IMR-90 (cell line): ENCODE results near the gene CREBBP. TPM values are rescaled to one million over a fixed set of nuclear protein-coding genes. Genes with fewer than 3 reads are reported as not detected.

Source experiments
- ATAC-seq: fragments of 200-7000 bp; cut with Tn5 transposase; 2 replicates; pipeline ENCODE4 v1.9.1; 2020; ENCODE audit warnings: low read depth, mild to moderate bottlenecking, moderate library complexity
- BruUV-seq: library from RNA; stranded (reverse); fragments of 400-500 nt; replicated peaks from 2 replicates; lab custom pipeline; 2021; lab: Mats Ljungman, UMichigan
- CTCF ChIA-PET: fragments of 300-600 bp; formaldehyde crosslinking; extraction: SDS; loops from one replicate; lab custom pipeline; 2021; ENCODE audit warnings: antibody characterized with exemption; lab: Yijun Ruan, JAX
- POLR2A ChIA-PET: fragments of 300-600 bp; sonication (Branson Sonifier 250); formaldehyde crosslinking; loops from one replicate; lab custom pipeline; 2022; ENCODE audit warnings: antibody characterized with exemption; ENCODE audit not compliant: unreplicated experiment; lab: Charles Lee
- DNase-seq: peaks from one replicate; pipeline ENCODE4 v3.0.0; 2013
- H2AFZ ChIP-seq: replicated peaks from 2 replicates; pipeline ENCODE3; 2013; ENCODE audit warnings: low read length, mild to moderate bottlenecking; ENCODE audit not compliant: poor library complexity
- H2AK5ac ChIP-seq: 2 replicates; pipeline ENCODE4 v1.6.1; 2013; ENCODE audit warnings: low read depth, low read length, inconsistent platforms
- H2AK9ac ChIP-seq: replicated peaks from 2 replicates; pipeline ENCODE3; 2013; ENCODE audit warnings: mild to moderate bottlenecking, low read depth, low read length, moderate library complexity; ENCODE audit not compliant: poor library complexity
- H2BK120ac ChIP-seq: 2 replicates; pipeline ENCODE4 v1.6.1; 2013; ENCODE audit warnings: low read depth, low read length, inconsistent platforms
- H2BK15ac ChIP-seq: 3 replicates; pipeline ENCODE4 v1.6.1; 2013; ENCODE audit warnings: low read depth, low read length, inconsistent platforms
- H2BK20ac ChIP-seq: 2 replicates; pipeline ENCODE4 v1.6.1; 2013; ENCODE audit warnings: low read depth, mild to moderate bottlenecking, inconsistent platforms, low read length, moderate library complexity
- H2BK5ac ChIP-seq: 2 replicates; pipeline ENCODE4 v1.6.1; 2013; ENCODE audit warnings: mild to moderate bottlenecking, low read depth, low read length, inconsistent platforms; ENCODE audit not compliant: poor library complexity, severe bottlenecking
- H3K14ac ChIP-seq: replicated peaks from 2 replicates; pipeline ENCODE4 v1.6.1; 2013; ENCODE audit warnings: low read depth, low read length, inconsistent platforms
- H3K18ac ChIP-seq: 2 replicates; pipeline ENCODE4 v1.6.1; 2013; ENCODE audit warnings: low read depth, low read length, control low read depth
- H3K23ac ChIP-seq: 2 replicates; pipeline ENCODE4 v1.6.1; 2013; ENCODE audit warnings: low read depth, low read length, inconsistent platforms
- H3K27ac ChIP-seq: 2 replicates; pipeline ENCODE4 v1.5.1; 2013; ENCODE audit warnings: mild to moderate bottlenecking, control low read depth, low read length; ENCODE audit not compliant: insufficient read depth
- H3K27me3 ChIP-seq: 2 replicates; pipeline ENCODE4 v1.6.1; 2013; ENCODE audit warnings: low read length; ENCODE audit not compliant: control insufficient read depth, insufficient read depth
- H3K36me3 ChIP-seq: 2 replicates; pipeline ENCODE4 v1.6.1; 2013; ENCODE audit warnings: low read length, mixed read lengths; ENCODE audit not compliant: control insufficient read depth, insufficient read depth
- H3K4ac ChIP-seq: 2 replicates; pipeline ENCODE4 v1.6.1; 2013; ENCODE audit warnings: low read depth, low read length, inconsistent platforms
- H3K4me1 ChIP-seq: 2 replicates; pipeline ENCODE4 v1.6.1; 2013; ENCODE audit warnings: low read length, mixed read lengths; ENCODE audit not compliant: control insufficient read depth, insufficient read depth
- H3K4me2 ChIP-seq: 2 replicates; pipeline ENCODE4 v1.6.1; 2013; ENCODE audit warnings: low read depth, mild to moderate bottlenecking, control low read depth, low read length, moderate library complexity
- H3K4me3 ChIP-seq: 2 replicates; pipeline ENCODE4 v1.5.1; 2013; ENCODE audit warnings: low read depth, mild to moderate bottlenecking, control low read depth, low read length, moderate library complexity; ENCODE audit not compliant: insufficient read depth
- H3K56ac ChIP-seq: 2 replicates; pipeline ENCODE4 v1.6.1; 2013; ENCODE audit warnings: low read length, inconsistent platforms; ENCODE audit not compliant: insufficient read depth; ENCODE audit errors: extremely low read depth
- H3K79me1 ChIP-seq, 2 experiments: 2 replicates each; pipeline ENCODE4 v1.6.1; 2013; ENCODE audit warnings: low read length in 2 of 2, inconsistent platforms in 1 of 2, low read depth in 1 of 2
- H3K9ac ChIP-seq: 2 replicates; pipeline ENCODE4 v1.6.1; 2013; ENCODE audit warnings: low read depth, low read length, control low read depth
- H3K9me1 ChIP-seq: 2 replicates; pipeline ENCODE4 v1.6.1; 2013; ENCODE audit warnings: low read length, inconsistent platforms; ENCODE audit not compliant: insufficient read depth
- H3K9me3 ChIP-seq: 2 replicates; pipeline ENCODE4 v1.6.1; 2013; ENCODE audit warnings: low read length; ENCODE audit not compliant: control insufficient read depth, insufficient read depth
- H4K20me1 ChIP-seq: 2 replicates; pipeline ENCODE4 v1.6.1; 2013; ENCODE audit warnings: low read length, inconsistent platforms; ENCODE audit not compliant: insufficient read depth
- H4K5ac ChIP-seq: 2 replicates; pipeline ENCODE4 v1.6.1; 2013; ENCODE audit warnings: mild to moderate bottlenecking, low read depth, low read length, control low read depth
- H4K8ac ChIP-seq, 2 experiments: 2 replicates each; pipeline ENCODE4 v1.6.1; 2013; ENCODE audit warnings: low read depth in 2 of 2, low read length in 2 of 2, control low read depth in 1 of 2, inconsistent platforms in 1 of 2
- H4K91ac ChIP-seq: 2 replicates; pipeline ENCODE4 v1.6.1; 2013; ENCODE audit warnings: low read depth, low read length, inconsistent platforms; ENCODE audit not compliant: insufficient read depth
- BHLHE40 ChIP-seq: fragments of 150-350 bp; IDR thresholded peaks from 2 replicates; pipeline ENCODE4 v1.6.1; 2016; ENCODE audit warnings: mild to moderate bottlenecking, low read depth, low read length
- CEBPB ChIP-seq: IDR thresholded peaks from 2 replicates; pipeline ENCODE4 v1.6.1; 2012; ENCODE audit warnings: low read depth, low read length, improper control_type of control experiment
- CHD1 ChIP-seq: IDR thresholded peaks from 2 replicates; pipeline ENCODE4 v1.6.1; 2012; ENCODE audit warnings: low read depth, low read length, improper control_type of control experiment
- ELK1 ChIP-seq: fragments of 150-350 bp; IDR thresholded peaks from 2 replicates; pipeline ENCODE4 v1.6.1; 2016; ENCODE audit warnings: low read depth, mild to moderate bottlenecking, low read length, moderate library complexity, borderline replicate concordance
- FOS ChIP-seq: fragments of 150-350 bp; IDR thresholded peaks from 2 replicates; pipeline ENCODE4 v1.6.1; 2016; ENCODE audit warnings: low read depth, low read length
- MAFK ChIP-seq: IDR thresholded peaks from 2 replicates; pipeline ENCODE4 v1.6.1; 2012; ENCODE audit warnings: low read depth, low read length, improper control_type of control experiment
- MAZ ChIP-seq: IDR thresholded peaks from 2 replicates; pipeline ENCODE4 v1.6.1; 2012; ENCODE audit warnings: low read depth, mild to moderate bottlenecking, low read length, improper control_type of control experiment, moderate library complexity, borderline replicate concordance
- MXI1 ChIP-seq: IDR thresholded peaks from 2 replicates; pipeline ENCODE4 v1.6.1; 2012; ENCODE audit warnings: low read depth, mild to moderate bottlenecking, low read length, moderate library complexity, borderline replicate concordance
- NFE2L2 ChIP-seq: fragments of 150-350 bp; IDR thresholded peaks from 2 replicates; pipeline ENCODE4 v1.6.1; 2016; ENCODE audit warnings: low read depth, mild to moderate bottlenecking, low read length
- POLR2A ChIP-seq: IDR thresholded peaks from 2 replicates; pipeline ENCODE4 v1.6.1; 2012; ENCODE audit warnings: mild to moderate bottlenecking, low read depth, low read length
- RAD21 ChIP-seq: IDR thresholded peaks from 2 replicates; pipeline ENCODE4 v1.6.1; 2012; ENCODE audit warnings: low read length, improper control_type of control experiment
- RCOR1 ChIP-seq: IDR thresholded peaks from 2 replicates; pipeline ENCODE4 v1.6.1; 2012; ENCODE audit warnings: mild to moderate bottlenecking, low read length, improper control_type of control experiment; ENCODE audit not compliant: insufficient replicate concordance
- RFX5 ChIP-seq: IDR thresholded peaks from 2 replicates; pipeline ENCODE4 v1.8.0; 2012; ENCODE audit warnings: low read depth, mild to moderate bottlenecking, low read length, moderate library complexity
- WGBS, 2 experiments: methylation state at CpG; one replicate each; pipeline versions ENCODE4 v1.1.5 to v1.1.7; 2013; ENCODE audit warnings: missing lambda C conversion rate in 2 of 2; ENCODE audit not compliant: insufficient read length in 1 of 2; ENCODE audit errors: extremely low coverage in 2 of 2; 5-methylcytosine and 5-hydroxymethylcytosine counted together
- dilution Hi-C: fragments of 300-500 bp; cut with HindIII; formaldehyde crosslinking; loops from one replicate; pipeline ENCODE4 v1.14.3; 2018; ENCODE audit warnings: low sequenced_read_pairs; ENCODE audit not compliant: unreplicated experiment
- in situ Hi-C: fragments of 300-500 bp; cut with MboI; formaldehyde crosslinking; loops from 3 replicates; pipeline ENCODE4 v1.14.3; 2019; ENCODE audit warnings: low sequenced_read_pairs, inconsistent platforms, mixed read lengths
- intact Hi-C: fragments of 100-400 bp; cut with micrococcal nuclease; formaldehyde crosslinking; loops from 2 replicates; pipeline ENCODE4 v1.10.0; 2022
- polyA plus RNA-seq, 3 experiments: library from polyadenylated mRNA; depleted of rRNA; stranded (reverse); fragments of >200 nt; gene quantifications; 2 replicates each; pipeline ENCODE4 v1.2.3, GENCODE V29; 2012; ENCODE audit warnings: low replicate concordance in 1 of 3
- total RNA-seq: library from RNA; depleted of rRNA; stranded (reverse); fragments of >200 nt; gene quantifications from 2 replicates; pipeline ENCODE4 v1.2.3, GENCODE V29; 2012
- TF ChIP-seq, protein P1 (sequence below): conservative IDR thresholded peaks from 2 replicates; pipeline ENCODE4 v1.5.1; 2012; ENCODE audit warnings: mild to moderate bottlenecking, low read depth, low read length, improper control_type of control experiment
- TF ChIP-seq, protein P2 (sequence below): fragments of 150-350 bp; IDR thresholded peaks from 2 replicates; pipeline ENCODE4 v1.6.1; 2017; ENCODE audit warnings: mild to moderate bottlenecking, antibody characterized with exemption, low read length, low read depth

CREBBP gene
- total and polyA plus RNA-seq, 2 of the 4 experiments (the other 2 are of a cell fraction), result 7.3 to 12.5 TPM

GRCh38 chr16:3745751-3746355 is 134.7 kb downstream of the CREBBP start:
- no peak overlapping the region for H2AFZ ChIP-seq
- peaks cover 60% of the 10 kb centered on the region for H3K36me3 ChIP-seq
- peak; percentile 70 for DNase-seq
- H3K4me3 ChIP-seq, result no peak overlapping the region
- H2BK15ac ChIP-seq, result no peak overlapping the region
- ATAC-seq, result peak; percentile 70
- no peak overlapping the region for H3K56ac ChIP-seq
- ChIA-PET POLR2A (no interaction called here), CTCF (no interaction called here)
- TF ChIP-seq ELK1, result no peak
- TF ChIP-seq CHD1, result no peak
- TF ChIP-seq POLR2A, result no peak
- no peak for TF ChIP-seq RAD21
- TF ChIP-seq FOS, result no peak
- no peak for TF ChIP-seq MAFK
- TF ChIP-seq, protein P1, sequence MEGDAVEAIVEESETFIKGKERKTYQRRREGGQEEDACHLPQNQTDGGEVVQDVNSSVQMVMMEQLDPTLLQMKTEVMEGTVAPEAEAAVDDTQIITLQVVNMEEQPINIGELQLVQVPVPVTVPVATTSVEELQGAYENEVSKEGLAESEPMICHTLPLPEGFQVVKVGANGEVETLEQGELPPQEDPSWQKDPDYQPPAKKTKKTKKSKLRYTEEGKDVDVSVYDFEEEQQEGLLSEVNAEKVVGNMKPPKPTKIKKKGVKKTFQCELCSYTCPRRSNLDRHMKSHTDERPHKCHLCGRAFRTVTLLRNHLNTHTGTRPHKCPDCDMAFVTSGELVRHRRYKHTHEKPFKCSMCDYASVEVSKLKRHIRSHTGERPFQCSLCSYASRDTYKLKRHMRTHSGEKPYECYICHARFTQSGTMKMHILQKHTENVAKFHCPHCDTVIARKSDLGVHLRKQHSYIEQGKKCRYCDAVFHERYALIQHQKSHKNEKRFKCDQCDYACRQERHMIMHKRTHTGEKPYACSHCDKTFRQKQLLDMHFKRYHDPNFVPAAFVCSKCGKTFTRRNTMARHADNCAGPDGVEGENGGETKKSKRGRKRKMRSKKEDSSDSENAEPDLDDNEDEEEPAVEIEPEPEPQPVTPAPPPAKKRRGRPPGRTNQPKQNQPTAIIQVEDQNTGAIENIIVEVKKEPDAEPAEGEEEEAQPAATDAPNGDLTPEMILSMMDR, result no peak
- TF ChIP-seq RCOR1, result no peak
- TF ChIP-seq MXI1, result no peak
- TF ChIP-seq, protein P2, sequence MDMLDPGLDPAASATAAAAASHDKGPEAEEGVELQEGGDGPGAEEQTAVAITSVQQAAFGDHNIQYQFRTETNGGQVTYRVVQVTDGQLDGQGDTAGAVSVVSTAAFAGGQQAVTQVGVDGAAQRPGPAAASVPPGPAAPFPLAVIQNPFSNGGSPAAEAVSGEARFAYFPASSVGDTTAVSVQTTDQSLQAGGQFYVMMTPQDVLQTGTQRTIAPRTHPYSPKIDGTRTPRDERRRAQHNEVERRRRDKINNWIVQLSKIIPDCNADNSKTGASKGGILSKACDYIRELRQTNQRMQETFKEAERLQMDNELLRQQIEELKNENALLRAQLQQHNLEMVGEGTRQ, result no peak
- TF ChIP-seq CEBPB, result no peak
- no peak for TF ChIP-seq RFX5
- TF ChIP-seq MAZ, result no peak
- no peak for TF ChIP-seq BHLHE40
- no peak for TF ChIP-seq NFE2L2
- no peak overlapping the region for H3K23ac ChIP-seq
- H4K20me1 ChIP-seq, result peaks cover 20% of the 10 kb centered on the region
- peaks cover 17% of the 10 kb centered on the region for H3K9me1 ChIP-seq
- no peak overlapping the region for H3K9ac ChIP-seq
- H3K4ac ChIP-seq, result 0 out of 2 replicates have a peak overlapping the region, but pooled peaks have one; percentile 5
- H3K4me1 ChIP-seq, result peaks cover 7% of the 10 kb centered on the region
- H4K5ac ChIP-seq, result no peak overlapping the region
- intact Hi-C loops (loop anchor here (2.0 kb wide), 1 partner anchor 133 kb away; no protein-coding TSS in a partner anchor), in situ Hi-C loops (no loop called here), dilution Hi-C loops (no loop called here)
- H2AK9ac ChIP-seq, result peak overlapping the region; percentile 33
- 56% methylated on average over 4 of the region's 13 CpGs; no CpG with 5 or more reads in 1 of the 2 experiments for WGBS, 2 experiments
- no peaks in the 10 kb centered on the region for H3K9me3 ChIP-seq
- H3K14ac ChIP-seq, result no peak overlapping the region
- no peak overlapping the region for H4K91ac ChIP-seq
- H3K79me1 ChIP-seq, result peaks cover 16 to 64% of the 10 kb centered on the region in 2 experiments
- no TSS peak for BruUV-seq
- no peak overlapping the region for H2BK5ac ChIP-seq
- no peak overlapping the region for H4K8ac ChIP-seq
- no peak overlapping the region for H2AK5ac ChIP-seq
- H3K4me2 ChIP-seq, result no peak overlapping the region
- no peaks in the 10 kb centered on the region for H3K27me3 ChIP-seq
- no peak overlapping the region for H2BK120ac ChIP-seq
- H2BK20ac ChIP-seq, result no peak overlapping the region
- H3K18ac ChIP-seq, result no peak overlapping the region
- H3K27ac ChIP-seq, result no peak overlapping the region
